Lung (tissue), 12 donors: ENCODE results near the gene DLG2. TPM values are rescaled to one million over a fixed set of nuclear protein-coding genes. Genes with fewer than 3 reads are reported as not detected.

Experiments used
- ATAC-seq: fragments of 200-7000 bp; cut with Tn5 transposase; one replicate; pipeline ENCODE4 v1.9.1; 2020; ENCODE audit warnings: moderate number of reproducible peaks; ENCODE audit not compliant: insufficient read depth, low FRiP score
- DNase-seq, 3 donors: peaks; one replicate each; pipeline ENCODE4 v3.0.0-alpha.2; 2013 to 2017
- H3K27ac ChIP-seq, 2 donors: one replicate each; pipeline ENCODE4 v1.5.1; 2013; ENCODE audit warnings: mild to moderate bottlenecking in 2 of 2, moderate library complexity in 2 of 2, control low read depth in 1 of 2, inconsistent platforms in 1 of 2, low read depth in 1 of 2, low read length in 1 of 2
- H3K27me3 ChIP-seq, 3 donors: one replicate each; pipeline ENCODE4 v1.5.1; 2013; ENCODE audit warnings: low read length in 2 of 3; ENCODE audit not compliant: control insufficient read depth in 3 of 3, insufficient read depth in 3 of 3
- H3K36me3 ChIP-seq, 4 donors: one replicate each; pipeline ENCODE4 v1.5.1; 2013; ENCODE audit warnings: low read length in 4 of 4, mild to moderate bottlenecking in 1 of 4, moderate library complexity in 1 of 4; ENCODE audit not compliant: control insufficient read depth in 4 of 4, insufficient read depth in 4 of 4
- H3K4me1 ChIP-seq, 5 donors: one replicate each; pipeline ENCODE4 v1.5.1; 2013; ENCODE audit warnings: low read length in 5 of 5, mild to moderate bottlenecking in 2 of 5, moderate library complexity in 1 of 5; ENCODE audit not compliant: control insufficient read depth in 5 of 5, insufficient read depth in 5 of 5
- H3K4me3 ChIP-seq: one replicate; pipeline ENCODE4 v1.5.1; 2013; ENCODE audit warnings: mild to moderate bottlenecking, control low read depth, moderate library complexity
- H3K9ac ChIP-seq, 2 donors: one replicate each; pipeline ENCODE4 v1.5.1; 2013; ENCODE audit warnings: low read length in 2 of 2, control low read depth in 1 of 2; ENCODE audit not compliant: insufficient read depth in 1 of 2
- H3K9me3 ChIP-seq, 4 donors: one replicate each; pipeline ENCODE4 v1.5.1; 2013; ENCODE audit warnings: low read length in 3 of 4, mild to moderate bottlenecking in 1 of 4, moderate library complexity in 1 of 4; ENCODE audit not compliant: control insufficient read depth in 4 of 4, insufficient read depth in 3 of 4
- CTCF ChIP-seq: IDR thresholded peaks from 2 replicates; pipeline ENCODE4 v1.5.1; 2012; ENCODE audit warnings: mild to moderate bottlenecking; ENCODE audit errors: control extremely low read depth, extremely low read depth
- WGBS, 2 donors: extraction: QIAGEN DNeasy Blood & Tissue Kit; methylation state at CpG; one replicate each; pipeline ENCODE4 v1.1.7; 2013; 5-methylcytosine and 5-hydroxymethylcytosine counted together
- polyA plus RNA-seq, 2 donors: library from polyadenylated mRNA; stranded (reverse); fragments of 200-250 nt; gene quantifications; one replicate each; pipeline ENCODE4 v1.2.1, GENCODE V29; 2013
- total RNA-seq, 2 donors: library from RNA; depleted of rRNA in 1 of 2; stranded (reverse); fragments of >200 nt in 1 of 2; gene quantifications; one replicate each; pipeline ENCODE4 v1.2.1, GENCODE V29; 2014 to 2021
- donor health status: control.
- donor health status: control.
- donor health status: Bipolar disorder and iron deficiency.
- donor health status: healthy.
- donor health status: DM: yes; HTN: yes; CAD: no.

The DLG2 gene
- total and polyA plus RNA-seq, 4 donors = 0.32 to 24.1 (median 5.4) TPM

- peaks cover 0 to 16% (median 4%) of the 10 kb centered on the region in 5 donors for H3K4me1 ChIP-seq
- H3K9ac ChIP-seq = no peak overlapping the region
- no peaks in the 10 kb centered on the region for H3K36me3 ChIP-seq
- 95 to 96% methylated on average over 1 of the region's 1 CpG for WGBS, 2 donors
- no peaks in the 10 kb centered on the region for H3K27me3 ChIP-seq
- no peaks in the 10 kb centered on the region for H3K9me3 ChIP-seq
- no peak for TF ChIP-seq CTCF
- DNase-seq (no peak), ATAC-seq (no peak)
- H3K27ac ChIP-seq = no peak overlapping the region
- no peak overlapping the region for H3K4me3 ChIP-seq
Observed at GRCh38 chr11:83677730-83678129, 1949.4 kb downstream of the DLG2 start.

- DNase-seq = no peak
- H3K27ac ChIP-seq = no peak overlapping the region
- no peaks in the 10 kb centered on the region for H3K36me3 ChIP-seq
- H3K27me3 ChIP-seq = no peaks in the 10 kb centered on the region
- no peak overlapping the region for H3K4me3 ChIP-seq
- no peak for ATAC-seq
- H3K9me3 ChIP-seq = no peaks in the 10 kb centered on the region
- H3K9ac ChIP-seq = no peak overlapping the region
- H3K4me1 ChIP-seq = peaks cover 0 to 5% (median 4%) of the 10 kb centered on the region in 5 donors
- TF ChIP-seq CTCF = no peak
Observed at GRCh38 chr11:83676056-83676601, 1951.0 kb downstream of the DLG2 start.

DNA sequence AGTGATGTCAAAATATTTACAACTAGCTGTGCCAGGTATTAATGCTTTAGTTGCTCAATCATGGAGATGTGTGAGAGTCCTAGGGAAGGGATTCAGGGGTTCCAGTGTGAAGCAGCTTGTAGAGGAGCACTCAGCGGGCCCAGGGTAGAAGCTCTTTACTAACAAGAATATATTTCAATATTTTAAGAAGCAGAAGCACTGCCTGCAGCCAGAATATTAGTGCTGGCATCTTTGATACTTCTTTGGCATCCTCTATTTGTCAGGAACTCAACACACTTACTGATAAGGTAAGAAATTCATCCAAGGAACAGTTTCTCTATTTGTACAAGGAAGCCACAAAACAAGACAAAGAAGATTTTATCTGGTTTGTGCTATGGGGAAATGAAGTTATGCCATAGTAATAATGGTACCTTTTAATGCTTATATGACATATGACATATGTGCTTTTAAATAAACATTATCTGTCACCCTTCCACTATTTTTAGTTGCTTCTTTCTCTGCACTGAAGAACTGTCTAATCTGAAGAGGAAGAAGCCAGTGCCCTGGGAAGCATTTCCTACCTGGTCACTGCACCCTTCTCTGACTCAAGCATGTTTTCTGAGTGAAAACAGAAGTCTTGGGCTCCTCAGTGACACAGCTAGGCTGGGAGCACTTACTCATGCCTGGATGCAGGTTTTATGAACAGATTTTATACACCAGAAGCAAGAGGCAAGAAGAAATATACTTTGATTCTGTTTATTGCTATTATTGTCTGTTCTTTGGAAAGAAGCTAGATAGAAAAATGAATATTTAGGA lies 1952.8 kb downstream of the DLG2 start:
- 77 to 92% methylated on average over 1 of the region's 1 CpG for WGBS, 2 donors
- no peak for TF ChIP-seq CTCF
- Histone ChIP-seq H3K27ac (no peak overlapping the region), H3K4me1 (peaks cover 0 to 4% (median 0%) of the 10 kb centered on the region in 5 donors), H3K9ac (no peak overlapping the region), H3K27me3 (no peaks in the 10 kb centered on the region), H3K4me3 (no peak overlapping the region), H3K36me3 (no peaks in the 10 kb centered on the region), H3K9me3 (no peaks in the 10 kb centered on the region)
- DNase-seq (no peak), ATAC-seq (no peak)
